K562 (cell line): ENCODE data around the gene MED15. TPM values are rescaled to one million over a fixed set of nuclear protein-coding genes. Genes with fewer than 3 reads are reported as not detected.

Experiments used
- BCL6 ChIP-seq: fragments of 250-450 bp; sonication (Bioruptor Pico); IDR thresholded peaks from 2 replicates; pipeline ENCODE4 v1.4.0; 2020
- BRD9 ChIP-seq: fragments of 450-650 bp; IDR thresholded peaks from 2 replicates; pipeline ENCODE4 v1.6.1; 2018; ENCODE audit warnings: low read depth; ENCODE audit not compliant: partially characterized antibody
- COPS2 ChIP-seq: fragments of 450-650 bp; conservative IDR thresholded peaks from 2 replicates; pipeline ENCODE4 v1.6.1; 2016; ENCODE audit warnings: mild to moderate bottlenecking, moderate library complexity
- CREB1 ChIP-seq, 2 experiments: sonication (generic) in 1 of 2; formaldehyde crosslinking in 1 of 2; IDR thresholded peaks; 2 replicates each; pipeline versions ENCODE4 v1.6.1 to v1.8.0; 2012 to 2022; ENCODE audit warnings: inconsistent platforms in 1 of 2, mild to moderate bottlenecking in 1 of 2, missing genetic modification reagents in 1 of 2, moderate library complexity in 1 of 2
- FOXP1 ChIP-seq: sonication (generic); formaldehyde crosslinking; IDR thresholded peaks from 2 replicates; pipeline ENCODE4 v1.8.0; 2022; ENCODE audit warnings: mild to moderate bottlenecking, missing genetic modification reagents
- HNRNPL ChIP-seq: fragments of 200-400 bp; formaldehyde crosslinking; IDR thresholded peaks from 2 replicates; pipeline ENCODE4 v1.6.1; 2017; ENCODE audit warnings: low read depth, mild to moderate bottlenecking, low read length
- KDM2B ChIP-seq: fragments of 250-450 bp; sonication (Bioruptor Pico); IDR thresholded peaks from 2 replicates; pipeline ENCODE4 v1.8.0; 2021; ENCODE audit warnings: mild to moderate bottlenecking, moderate library complexity
- MTA2 ChIP-seq: fragments of 450-650 bp; IDR thresholded peaks from 2 replicates; pipeline ENCODE4 v1.6.1; 2016; ENCODE audit warnings: low read depth
- MTA3 ChIP-seq: fragments of 450-650 bp; formaldehyde crosslinking; IDR thresholded peaks from 2 replicates; pipeline ENCODE4 v1.6.1; 2017; ENCODE audit warnings: mild to moderate bottlenecking, borderline replicate concordance
- NCOA2 ChIP-seq, 2 experiments: fragments of 450-650 bp; IDR thresholded peaks; 2 replicates each; pipeline ENCODE4 v1.6.1; 2018; ENCODE audit warnings: mild to moderate bottlenecking in 2 of 2, moderate library complexity in 1 of 2; ENCODE audit not compliant: partially characterized antibody in 2 of 2
- RBM17 ChIP-seq: fragments of 200-400 bp; formaldehyde crosslinking; IDR thresholded peaks from 2 replicates; pipeline ENCODE4 v1.6.1; 2017; ENCODE audit warnings: low read depth, mild to moderate bottlenecking, low read length, borderline replicate concordance
- SIX5 ChIP-seq, 2 experiments: IDR thresholded peaks; 2 replicates each; pipeline ENCODE4 v1.6.1; 2011; ENCODE audit warnings: low read length in 2 of 2, borderline replicate concordance in 1 of 2, low read depth in 1 of 2, mild to moderate bottlenecking in 1 of 2, moderate library complexity in 1 of 2; ENCODE audit not compliant: insufficient read depth in 1 of 2
- TBP ChIP-seq: optimal IDR thresholded peaks from 2 replicates; pipeline ENCODE3; 2011; ENCODE audit warnings: low read depth, low read length, improper control_type of control experiment
- TRIM24 ChIP-seq, 2 experiments: fragments of 450-650 bp; IDR thresholded peaks; 2 replicates each; pipeline ENCODE4 v1.6.1; 2016
- TSC22D4 ChIP-seq: fragments of 450-650 bp; IDR thresholded peaks from 2 replicates; pipeline ENCODE4 v1.6.1; 2016; ENCODE audit warnings: missing genetic modification characterization, missing biosample characterization, control low read depth
- ZNF23 ChIP-seq: fragments of 250-450 bp; sonication (Bioruptor Pico); IDR thresholded peaks from 2 replicates; pipeline ENCODE4 v1.4.0; 2020; ENCODE audit warnings: mild to moderate bottlenecking
- ZNF347 ChIP-seq: fragments of 450-650 bp; formaldehyde crosslinking; IDR thresholded peaks from 2 replicates; pipeline ENCODE4 v1.4.0; 2020; ENCODE audit warnings: low read depth, mild to moderate bottlenecking, moderate library complexity
- polyA plus RNA-seq, 8 experiments: library from polyadenylated mRNA; depleted of rRNA in 4 of 8; stranded (reverse) in 5 of 8; unstranded in 3 of 8; fragments of >200 nt; fragmentation: Nextera tagmentation in 2 of 8; fragmentation: Illumina TruSeq in 1 of 8; extraction: Ambion mirVana in 2 of 8; extraction: Trizol in 1 of 8; gene quantifications; 2 replicates each; pipeline versions ENCODE4 v1.2.1 to v1.2.3, GENCODE V29; 2011 to 2014; ENCODE audit warnings: inconsistent platforms in 1 of 8, missing spikeins in 1 of 8
- total RNA-seq, 7 experiments: library from RNA; depleted of rRNA in 6 of 7; stranded (reverse); fragments of >200 nt in 6 of 7; fragmentation: Illumina TruSeq in 2 of 7; extraction: Trizol in 2 of 7; gene quantifications; 2 replicates each; pipeline versions ENCODE4 v1.2.1 to v1.2.3, GENCODE V29; 2011 to 2021; ENCODE audit warnings: low replicate concordance in 1 of 7
- TF ChIP-seq, protein P1 (sequence below): fragments of 250-450 bp; sonication (Bioruptor Pico); IDR thresholded peaks from 2 replicates; pipeline ENCODE4 v1.8.0; 2021; ENCODE audit warnings: borderline replicate concordance, mild to moderate bottlenecking, moderate library complexity; ENCODE audit not compliant: poor library complexity, severe bottlenecking
- TF ChIP-seq, protein P2 (sequence below): fragments of 450-650 bp; formaldehyde crosslinking; IDR thresholded peaks from 2 replicates; pipeline ENCODE4 v1.4.0; 2020; ENCODE audit warnings: mild to moderate bottlenecking
- TF ChIP-seq, protein P3 (sequence below): fragments of 450-650 bp; formaldehyde crosslinking; IDR thresholded peaks from 2 replicates; pipeline ENCODE4 v1.4.0; 2022; ENCODE audit warnings: missing genetic modification characterization
- TF ChIP-seq, protein P4 (sequence below): IDR thresholded peaks from 3 replicates; pipeline ENCODE4 v1.6.1; 2011; ENCODE audit warnings: borderline replicate concordance, mild to moderate bottlenecking, moderate library complexity; ENCODE audit not compliant: insufficient read length; ENCODE audit errors: extremely low read depth
- TF ChIP-seq, protein P5 (sequence below): fragments of 250-450 bp; sonication (Bioruptor Pico); IDR thresholded peaks from 2 replicates; pipeline ENCODE4 v1.9.0; 2021; ENCODE audit warnings: mild to moderate bottlenecking

The MED15 gene
- total and polyA plus RNA-seq, 9 of the 15 experiments (the other 6 are each of a cell fraction or from before 2014, with no cell fraction given), result 4.0 to 271 (median 60.1) TPM

DNA sequence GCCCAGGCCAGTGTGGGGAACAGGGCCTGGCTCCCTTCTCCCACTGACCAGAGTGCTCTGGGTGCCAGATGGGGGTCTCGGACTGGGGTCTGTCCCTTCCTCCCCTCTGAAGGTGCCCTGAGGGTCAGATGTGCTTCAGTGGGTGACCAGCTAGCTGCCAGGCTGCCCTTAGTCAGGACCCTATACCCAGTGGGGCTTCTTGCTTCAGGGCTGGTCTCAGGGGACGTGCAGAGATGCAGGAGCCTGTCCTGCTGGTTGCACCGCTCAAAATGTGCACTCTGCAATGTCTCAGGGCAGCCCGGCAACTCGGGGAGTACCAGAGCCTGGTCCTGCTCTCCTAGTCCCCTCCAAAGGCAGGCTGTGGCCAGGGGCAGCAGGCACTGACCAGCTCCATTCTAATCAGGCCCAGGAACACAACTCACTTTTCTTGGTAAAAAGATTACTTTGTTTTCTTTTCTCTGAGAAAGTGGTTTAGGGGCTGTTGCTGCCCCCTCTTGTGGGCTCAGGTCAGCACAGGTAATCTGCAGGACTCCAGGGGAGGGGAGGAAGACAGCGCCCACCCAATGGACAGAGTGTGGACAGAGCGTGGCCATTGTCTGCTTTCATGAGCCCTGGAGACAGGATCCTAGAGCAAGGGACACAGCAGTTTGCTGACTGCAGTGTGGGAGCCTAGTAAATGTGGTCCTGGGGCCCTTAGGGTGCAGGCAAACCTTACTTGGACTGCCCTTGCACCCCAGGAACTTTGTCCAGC, 80.9 kb downstream of the MED15 start (continued):
- TF ChIP-seq, protein P1, sequence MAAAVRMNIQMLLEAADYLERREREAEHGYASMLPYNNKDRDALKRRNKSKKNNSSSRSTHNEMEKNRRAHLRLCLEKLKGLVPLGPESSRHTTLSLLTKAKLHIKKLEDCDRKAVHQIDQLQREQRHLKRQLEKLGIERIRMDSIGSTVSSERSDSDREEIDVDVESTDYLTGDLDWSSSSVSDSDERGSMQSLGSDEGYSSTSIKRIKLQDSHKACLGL (CRISPR knock-in tag), result no peak
- TF ChIP-seq HNRNPL (no peak), ZNF347 (CRISPR knock-in tag) (peak; percentile 65; the same call in 1 of the 2 replicates), KDM2B (CRISPR knock-in tag) (no peak), SIX5 (IDR thresholded peaks at IDR 0.05; ENCODE audit: borderline replicate concordance in 1 of 2, insufficient read depth in 1 of 2, low read depth in 1 of 2, low read length in 2 of 2) (no peak), ZNF23 (CRISPR knock-in tag) (no peak), TSC22D4 (no peak), COPS2 (no peak), NCOA2 (IDR thresholded peaks at IDR 0.05; ENCODE audit: partially characterized antibody in 2 of 2) (no peak), MTA2 (no peak), TBP (no peak), BCL6 (no peak), BRD9 (no peak), FOXP1 (CRISPR knock-in tag) (0 out of 2 replicates have a peak, but pooled peaks have one; percentile 68), CREB1 (IDR thresholded peaks at IDR 0.05) (no peak), CREB1 (CRISPR knock-in tag; IDR thresholded peaks at IDR 0.05) (no peak; the same call in 1 of the 2 replicates), MTA3 (no peak), TRIM24 (IDR thresholded peaks at IDR 0.05) (no peak), RBM17 (no peak)
- TF ChIP-seq, protein P2, sequence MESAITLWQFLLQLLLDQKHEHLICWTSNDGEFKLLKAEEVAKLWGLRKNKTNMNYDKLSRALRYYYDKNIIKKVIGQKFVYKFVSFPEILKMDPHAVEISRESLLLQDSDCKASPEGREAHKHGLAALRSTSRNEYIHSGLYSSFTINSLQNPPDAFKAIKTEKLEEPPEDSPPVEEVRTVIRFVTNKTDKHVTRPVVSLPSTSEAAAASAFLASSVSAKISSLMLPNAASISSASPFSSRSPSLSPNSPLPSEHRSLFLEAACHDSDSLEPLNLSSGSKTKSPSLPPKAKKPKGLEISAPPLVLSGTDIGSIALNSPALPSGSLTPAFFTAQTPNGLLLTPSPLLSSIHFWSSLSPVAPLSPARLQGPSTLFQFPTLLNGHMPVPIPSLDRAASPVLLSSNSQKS, result no peak; the same call in 1 of the 2 replicates
- TF ChIP-seq, protein P3, sequence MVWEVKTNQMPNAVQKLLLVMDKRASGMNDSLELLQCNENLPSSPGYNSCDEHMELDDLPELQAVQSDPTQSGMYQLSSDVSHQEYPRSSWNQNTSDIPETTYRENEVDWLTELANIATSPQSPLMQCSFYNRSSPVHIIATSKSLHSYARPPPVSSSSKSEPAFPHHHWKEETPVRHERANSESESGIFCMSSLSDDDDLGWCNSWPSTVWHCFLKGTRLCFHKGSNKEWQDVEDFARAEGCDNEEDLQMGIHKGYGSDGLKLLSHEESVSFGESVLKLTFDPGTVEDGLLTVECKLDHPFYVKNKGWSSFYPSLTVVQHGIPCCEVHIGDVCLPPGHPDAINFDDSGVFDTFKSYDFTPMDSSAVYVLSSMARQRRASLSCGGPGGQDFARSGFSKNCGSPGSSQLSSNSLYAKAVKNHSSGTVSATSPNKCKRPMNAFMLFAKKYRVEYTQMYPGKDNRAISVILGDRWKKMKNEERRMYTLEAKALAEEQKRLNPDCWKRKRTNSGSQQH, result peak; percentile 76; the same call in 1 of the 2 replicates
- TF ChIP-seq, protein P4, sequence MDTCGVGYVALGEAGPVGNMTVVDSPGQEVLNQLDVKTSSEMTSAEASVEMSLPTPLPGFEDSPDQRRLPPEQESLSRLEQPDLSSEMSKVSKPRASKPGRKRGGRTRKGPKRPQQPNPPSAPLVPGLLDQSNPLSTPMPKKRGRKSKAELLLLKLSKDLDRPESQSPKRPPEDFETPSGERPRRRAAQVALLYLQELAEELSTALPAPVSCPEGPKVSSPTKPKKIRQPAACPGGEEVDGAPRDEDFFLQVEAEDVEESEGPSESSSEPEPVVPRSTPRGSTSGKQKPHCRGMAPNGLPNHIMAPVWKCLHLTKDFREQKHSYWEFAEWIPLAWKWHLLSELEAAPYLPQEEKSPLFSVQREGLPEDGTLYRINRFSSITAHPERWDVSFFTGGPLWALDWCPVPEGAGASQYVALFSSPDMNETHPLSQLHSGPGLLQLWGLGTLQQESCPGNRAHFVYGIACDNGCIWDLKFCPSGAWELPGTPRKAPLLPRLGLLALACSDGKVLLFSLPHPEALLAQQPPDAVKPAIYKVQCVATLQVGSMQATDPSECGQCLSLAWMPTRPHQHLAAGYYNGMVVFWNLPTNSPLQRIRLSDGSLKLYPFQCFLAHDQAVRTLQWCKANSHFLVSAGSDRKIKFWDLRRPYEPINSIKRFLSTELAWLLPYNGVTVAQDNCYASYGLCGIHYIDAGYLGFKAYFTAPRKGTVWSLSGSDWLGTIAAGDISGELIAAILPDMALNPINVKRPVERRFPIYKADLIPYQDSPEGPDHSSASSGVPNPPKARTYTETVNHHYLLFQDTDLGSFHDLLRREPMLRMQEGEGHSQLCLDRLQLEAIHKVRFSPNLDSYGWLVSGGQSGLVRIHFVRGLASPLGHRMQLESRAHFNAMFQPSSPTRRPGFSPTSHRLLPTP, result no peak
- TF ChIP-seq, protein P5, sequence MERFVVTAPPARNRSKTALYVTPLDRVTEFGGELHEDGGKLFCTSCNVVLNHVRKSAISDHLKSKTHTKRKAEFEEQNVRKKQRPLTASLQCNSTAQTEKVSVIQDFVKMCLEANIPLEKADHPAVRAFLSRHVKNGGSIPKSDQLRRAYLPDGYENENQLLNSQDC (CRISPR knock-in tag), result no peak
